IPS DF 6.9 (cell line): ENCODE measurements around the gene ALDH1A1.

ENCODE experiments used
- DNase-seq: peaks from one replicate; pipeline ENCODE4 v3.0.0-alpha.2; 2013; ENCODE audit warnings: low read depth, low spot score
- H3K27ac ChIP-seq: one replicate; pipeline ENCODE4 v1.5.1; 2013; ENCODE audit warnings: low read length, control low read depth
- H3K27me3 ChIP-seq: 2 replicates; pipeline ENCODE4 v1.6.1; 2013; ENCODE audit warnings: mild to moderate bottlenecking, low read length; ENCODE audit not compliant: control insufficient read depth, insufficient read depth
- H3K36me3 ChIP-seq: 2 replicates; pipeline ENCODE4 v1.6.1; 2013; ENCODE audit warnings: low read length; ENCODE audit not compliant: control insufficient read depth, insufficient read depth
- H3K4me1 ChIP-seq: 2 replicates; pipeline ENCODE4 v1.6.1; 2013; ENCODE audit warnings: low read length; ENCODE audit not compliant: control insufficient read depth, insufficient read depth
- H3K4me3 ChIP-seq: 2 replicates; pipeline ENCODE4 v1.5.1; 2013; ENCODE audit warnings: mild to moderate bottlenecking, low read length
- H3K9me3 ChIP-seq: 2 replicates; pipeline ENCODE4 v1.6.1; 2013; ENCODE audit warnings: low read length, inconsistent platforms; ENCODE audit not compliant: control insufficient read depth, insufficient read depth
- WGBS: extraction: QIAGEN DNeasy Blood & Tissue Kit; methylation state at CpG from one replicate; pipeline ENCODE4 v1.1.7; 2013; ENCODE audit warnings: mixed read lengths, missing lambda C conversion rate; ENCODE audit not compliant: insufficient read length, insufficient coverage; 5-methylcytosine and 5-hydroxymethylcytosine counted together

The ALDH1A1 gene

GRCh38 chr9:72985746-72986145 is 32.9 kb upstream of the ALDH1A1 start:
- Histone ChIP-seq H3K27me3 (no peaks in the 10 kb centered on the region; the same call in 1 of the 2 replicates), H3K4me1 (no peaks in the 10 kb centered on the region), H3K9me3 (no peaks in the 10 kb centered on the region), H3K27ac (no peak overlapping the region), H3K4me3 (no peak overlapping the region), H3K36me3 (no peaks in the 10 kb centered on the region)
- WGBS, result no CpG with 5 or more reads among the region's 3 CpGs
- no peak for DNase-seq

DNA sequence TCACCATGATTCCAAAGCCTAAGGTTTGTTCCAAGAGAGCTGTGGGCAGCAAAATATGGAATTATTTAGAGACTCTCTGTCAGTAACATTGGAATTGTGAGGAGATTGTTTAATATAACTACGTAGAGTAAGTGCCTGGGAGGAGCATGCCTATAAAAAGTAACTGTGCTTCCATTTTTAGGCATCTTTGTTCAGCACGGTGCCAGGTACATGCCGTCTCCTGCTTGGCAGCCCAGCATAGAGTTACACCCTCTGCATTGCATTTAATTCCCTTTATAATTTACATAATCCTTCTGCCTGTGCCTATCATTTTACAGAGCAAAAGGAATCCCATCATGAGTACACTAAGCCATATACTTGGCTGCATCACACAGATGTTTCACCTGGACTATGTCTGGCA is 32.1 kb upstream of the ALDH1A1 start:
- Histone ChIP-seq H3K27me3 (no peaks in the 10 kb centered on the region; the same call in 1 of the 2 replicates), H3K4me1 (no peaks in the 10 kb centered on the region), H3K4me3 (no peak overlapping the region), H3K27ac (no peak overlapping the region), H3K9me3 (no peaks in the 10 kb centered on the region), H3K36me3 (no peaks in the 10 kb centered on the region)
- DNase-seq, result no peak
- no CpG with 5 or more reads among the region's 3 CpGs for WGBS

DNA sequence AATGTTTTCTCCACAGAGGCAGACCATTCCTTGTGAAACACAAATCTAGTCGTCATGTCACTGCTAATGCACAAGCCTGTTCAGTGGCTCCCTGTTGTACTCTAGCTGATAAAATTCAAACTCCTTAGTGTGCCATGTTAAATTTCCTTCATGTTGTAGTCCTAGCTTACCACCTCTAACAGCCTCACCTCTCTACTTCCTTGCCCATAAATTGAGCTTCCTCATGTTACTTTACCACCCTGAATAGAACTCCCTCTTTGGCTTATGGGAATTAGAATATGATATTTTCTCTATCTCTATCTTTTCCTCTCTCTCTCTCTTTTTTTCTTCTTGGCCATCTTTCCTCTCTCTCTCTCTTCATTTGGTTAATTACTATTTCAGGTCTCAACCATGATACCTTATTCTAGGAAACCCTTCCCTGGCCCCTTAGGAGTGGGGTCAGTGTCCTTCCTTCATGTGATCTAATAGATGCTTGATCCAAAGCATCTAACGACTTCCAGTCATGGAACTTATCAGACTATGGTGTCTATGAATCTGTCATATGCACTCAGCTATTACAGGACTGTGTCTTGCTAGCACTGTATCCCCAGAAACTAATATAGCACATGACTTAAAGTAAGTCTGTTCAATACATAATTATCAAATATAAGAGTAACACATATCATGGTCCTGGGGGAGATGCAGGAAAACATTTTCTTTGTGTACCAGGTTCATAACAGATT is 31.5 kb upstream of the ALDH1A1 start:
- WGBS, result no CpG with 5 or more reads among the region's 2 CpGs
- Histone ChIP-seq H3K4me1 (no peaks in the 10 kb centered on the region), H3K4me3 (no peak overlapping the region), H3K9me3 (no peaks in the 10 kb centered on the region), H3K27me3 (no peaks in the 10 kb centered on the region; the same call in 1 of the 2 replicates), H3K27ac (no peak overlapping the region), H3K36me3 (no peaks in the 10 kb centered on the region)
- no peak for DNase-seq

DNA sequence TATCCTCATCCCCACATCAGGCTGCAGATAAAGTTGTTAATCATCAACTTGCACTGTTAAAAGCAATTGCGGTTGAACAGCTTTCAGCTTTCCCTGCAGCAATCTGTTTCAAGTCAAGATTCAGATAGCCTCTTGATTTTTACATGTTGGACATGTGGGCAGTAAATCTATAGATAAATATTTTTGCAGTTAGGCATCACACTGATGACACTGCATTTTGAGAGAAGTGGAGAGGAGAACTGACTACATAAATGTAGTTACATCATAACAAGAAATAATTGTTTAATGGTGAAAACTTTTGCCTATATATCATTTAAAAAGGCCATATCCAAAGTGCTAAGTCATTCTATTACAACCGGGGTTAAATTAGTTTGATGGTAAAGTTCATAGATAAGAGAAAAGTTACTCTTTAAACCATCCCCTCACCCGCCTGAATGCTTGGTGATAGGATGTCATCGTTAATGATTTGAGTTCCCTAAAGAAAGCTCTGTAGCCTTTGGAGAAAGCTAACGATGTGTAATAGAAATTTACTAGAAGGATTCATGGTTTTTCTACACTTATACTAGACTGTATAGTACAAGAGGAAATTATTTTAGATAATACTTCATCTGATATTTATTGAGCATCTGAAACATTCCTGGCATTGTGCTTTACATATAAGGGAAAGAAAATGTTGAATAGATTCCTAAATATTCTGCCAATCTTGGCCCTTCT is 30.8 kb upstream of the ALDH1A1 start:
- no peak for DNase-seq
- Histone ChIP-seq H3K4me3 (no peak overlapping the region), H3K36me3 (no peaks in the 10 kb centered on the region), H3K4me1 (no peaks in the 10 kb centered on the region), H3K27me3 (no peaks in the 10 kb centered on the region; the same call in 1 of the 2 replicates), H3K27ac (no peak overlapping the region), H3K9me3 (no peaks in the 10 kb centered on the region)
- no CpG with 5 or more reads among the region's 5 CpGs for WGBS

DNA sequence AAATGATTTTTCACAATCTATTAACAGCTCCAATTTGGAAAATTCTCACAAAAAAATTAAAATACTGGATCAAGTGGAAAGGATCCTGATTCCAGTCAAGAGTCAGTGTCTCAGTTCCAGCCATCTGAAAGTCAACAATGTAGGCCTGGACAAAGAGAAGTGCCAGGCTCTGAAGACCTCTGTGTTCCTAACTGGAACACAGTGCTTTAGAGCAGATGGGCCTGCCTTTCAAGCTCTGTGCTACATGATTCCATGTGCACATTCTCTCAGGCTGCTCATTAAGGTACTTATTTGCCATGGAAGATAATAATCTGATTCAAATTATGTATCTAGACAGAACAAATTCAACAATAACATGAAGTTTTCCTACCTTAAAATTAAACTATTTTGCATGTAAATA is 30.2 kb upstream of the ALDH1A1 start:
- H3K9me3 ChIP-seq, result no peaks in the 10 kb centered on the region
- H3K4me1 ChIP-seq, result no peaks in the 10 kb centered on the region
- H3K4me3 ChIP-seq, result no peak overlapping the region
- H3K36me3 ChIP-seq, result no peaks in the 10 kb centered on the region
- no peak for DNase-seq
- H3K27me3 ChIP-seq, result no peaks in the 10 kb centered on the region; the same call in 1 of the 2 replicates
- H3K27ac ChIP-seq, result no peak overlapping the region

- no peaks in the 10 kb centered on the region for H3K4me1 ChIP-seq
- H3K36me3 ChIP-seq, result no peaks in the 10 kb centered on the region
- no CpG with 5 or more reads among the region's 5 CpGs for WGBS
- H3K4me3 ChIP-seq, result no peak overlapping the region
- no peak for DNase-seq
- no peaks in the 10 kb centered on the region; the same call in 1 of the 2 replicates for H3K27me3 ChIP-seq
- no peaks in the 10 kb centered on the region for H3K9me3 ChIP-seq
- no peak overlapping the region for H3K27ac ChIP-seq
Measured at GRCh38 chr9:72982146-72982799, 29.4 kb upstream of the ALDH1A1 start.

DNA sequence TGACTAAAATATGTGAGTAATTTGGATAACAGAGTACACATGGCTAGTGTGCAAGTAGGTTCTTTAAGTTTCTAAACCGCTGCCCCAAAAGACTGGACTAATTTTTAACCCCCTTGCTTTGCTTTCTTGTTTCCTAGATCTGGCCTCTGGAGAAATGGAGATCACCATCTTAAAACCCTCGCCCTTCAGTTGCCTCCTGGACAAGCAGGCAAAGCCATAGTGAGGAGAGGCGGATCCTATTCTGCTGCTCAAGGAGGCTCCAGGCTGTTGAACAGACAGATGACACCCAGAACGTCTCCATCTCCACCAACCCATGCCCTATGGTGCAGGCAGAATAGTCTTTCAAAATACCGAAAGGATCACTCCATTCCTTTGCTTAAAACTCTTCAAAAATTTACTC is 28.6 kb upstream of the ALDH1A1 start:
- H3K36me3 ChIP-seq, result no peaks in the 10 kb centered on the region
- H3K27ac ChIP-seq, result no peak overlapping the region
- no peaks in the 10 kb centered on the region for H3K4me1 ChIP-seq
- WGBS, result no CpG with 5 or more reads among the region's 5 CpGs
- no peak for DNase-seq
- no peaks in the 10 kb centered on the region for H3K9me3 ChIP-seq
- H3K4me3 ChIP-seq, result no peak overlapping the region
- no peaks in the 10 kb centered on the region; the same call in 1 of the 2 replicates for H3K27me3 ChIP-seq

GRCh38 chr9:72980600-72981265 is 27.9 kb upstream of the ALDH1A1 start:
- no peak for DNase-seq
- Histone ChIP-seq H3K4me1 (no peaks in the 10 kb centered on the region), H3K36me3 (no peaks in the 10 kb centered on the region), H3K27me3 (no peaks in the 10 kb centered on the region), H3K4me3 (no peak overlapping the region), H3K27ac (no peak overlapping the region), H3K9me3 (no peaks in the 10 kb centered on the region)
- WGBS, result no CpG with 5 or more reads among the region's 12 CpGs

DNA sequence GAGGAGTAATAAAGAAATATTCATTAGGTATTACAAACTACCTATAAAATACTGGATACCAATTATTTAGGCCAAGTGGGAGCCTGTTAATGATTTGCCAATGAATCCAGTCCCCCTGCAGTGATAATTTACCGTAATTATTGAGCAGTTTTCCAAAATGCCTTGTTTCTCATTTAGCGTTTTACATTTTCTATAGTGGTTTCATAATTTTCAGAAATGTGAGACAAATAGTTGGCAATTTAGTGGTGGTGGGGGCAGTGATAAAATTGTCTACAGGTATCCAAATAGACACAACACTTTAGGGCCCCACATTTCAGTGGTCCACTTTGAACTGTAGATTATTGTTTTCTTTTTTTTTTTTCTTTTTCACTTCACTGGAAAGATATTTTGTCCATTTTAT is 27.3 kb upstream of the ALDH1A1 start:
- H3K9me3 ChIP-seq, result no peaks in the 10 kb centered on the region
- no peaks in the 10 kb centered on the region for H3K36me3 ChIP-seq
- no peak overlapping the region for H3K27ac ChIP-seq
- no peaks in the 10 kb centered on the region for H3K4me1 ChIP-seq
- H3K4me3 ChIP-seq, result no peak overlapping the region
- no CpG with 5 or more reads among the region's 2 CpGs for WGBS
- H3K27me3 ChIP-seq, result no peaks in the 10 kb centered on the region
- DNase-seq, result no peak

GRCh38 chr9:72979405-72980100 is 26.7 kb upstream of the ALDH1A1 start:
- no CpG with 5 or more reads among the region's 1 CpG for WGBS
- no peak overlapping the region for H3K4me3 ChIP-seq
- H3K27me3 ChIP-seq, result no peaks in the 10 kb centered on the region
- no peaks in the 10 kb centered on the region for H3K36me3 ChIP-seq
- no peak overlapping the region for H3K27ac ChIP-seq
- H3K4me1 ChIP-seq, result no peaks in the 10 kb centered on the region
- DNase-seq, result no peak
- H3K9me3 ChIP-seq, result no peaks in the 10 kb centered on the region
